IPS-15b (cell line): ENCODE data around the gene CENPF.

ENCODE experiments used
- H3K27me3 ChIP-seq: one replicate; pipeline ENCODE4 v1.6.1; 2013; ENCODE audit warnings: low read length; ENCODE audit not compliant: control insufficient read depth, insufficient read depth
- H3K36me3 ChIP-seq: one replicate; pipeline ENCODE4 v1.6.1; 2013; ENCODE audit warnings: low read length; ENCODE audit not compliant: control insufficient read depth, insufficient read depth
- H3K4me1 ChIP-seq: one replicate; pipeline ENCODE4 v1.6.1; 2013; ENCODE audit warnings: mild to moderate bottlenecking, low read length; ENCODE audit not compliant: control insufficient read depth, insufficient read depth
- H3K4me3 ChIP-seq: one replicate; pipeline ENCODE4 v1.5.1; 2013; ENCODE audit warnings: low read depth, low read length
- H3K9ac ChIP-seq: one replicate; pipeline ENCODE4 v1.6.1; 2013; ENCODE audit warnings: low read depth, mild to moderate bottlenecking, low read length
- H3K9me3 ChIP-seq: one replicate; pipeline ENCODE4 v1.6.1; 2013; ENCODE audit warnings: mild to moderate bottlenecking, low read length; ENCODE audit not compliant: control insufficient read depth, insufficient read depth

CENPF gene, protein sequence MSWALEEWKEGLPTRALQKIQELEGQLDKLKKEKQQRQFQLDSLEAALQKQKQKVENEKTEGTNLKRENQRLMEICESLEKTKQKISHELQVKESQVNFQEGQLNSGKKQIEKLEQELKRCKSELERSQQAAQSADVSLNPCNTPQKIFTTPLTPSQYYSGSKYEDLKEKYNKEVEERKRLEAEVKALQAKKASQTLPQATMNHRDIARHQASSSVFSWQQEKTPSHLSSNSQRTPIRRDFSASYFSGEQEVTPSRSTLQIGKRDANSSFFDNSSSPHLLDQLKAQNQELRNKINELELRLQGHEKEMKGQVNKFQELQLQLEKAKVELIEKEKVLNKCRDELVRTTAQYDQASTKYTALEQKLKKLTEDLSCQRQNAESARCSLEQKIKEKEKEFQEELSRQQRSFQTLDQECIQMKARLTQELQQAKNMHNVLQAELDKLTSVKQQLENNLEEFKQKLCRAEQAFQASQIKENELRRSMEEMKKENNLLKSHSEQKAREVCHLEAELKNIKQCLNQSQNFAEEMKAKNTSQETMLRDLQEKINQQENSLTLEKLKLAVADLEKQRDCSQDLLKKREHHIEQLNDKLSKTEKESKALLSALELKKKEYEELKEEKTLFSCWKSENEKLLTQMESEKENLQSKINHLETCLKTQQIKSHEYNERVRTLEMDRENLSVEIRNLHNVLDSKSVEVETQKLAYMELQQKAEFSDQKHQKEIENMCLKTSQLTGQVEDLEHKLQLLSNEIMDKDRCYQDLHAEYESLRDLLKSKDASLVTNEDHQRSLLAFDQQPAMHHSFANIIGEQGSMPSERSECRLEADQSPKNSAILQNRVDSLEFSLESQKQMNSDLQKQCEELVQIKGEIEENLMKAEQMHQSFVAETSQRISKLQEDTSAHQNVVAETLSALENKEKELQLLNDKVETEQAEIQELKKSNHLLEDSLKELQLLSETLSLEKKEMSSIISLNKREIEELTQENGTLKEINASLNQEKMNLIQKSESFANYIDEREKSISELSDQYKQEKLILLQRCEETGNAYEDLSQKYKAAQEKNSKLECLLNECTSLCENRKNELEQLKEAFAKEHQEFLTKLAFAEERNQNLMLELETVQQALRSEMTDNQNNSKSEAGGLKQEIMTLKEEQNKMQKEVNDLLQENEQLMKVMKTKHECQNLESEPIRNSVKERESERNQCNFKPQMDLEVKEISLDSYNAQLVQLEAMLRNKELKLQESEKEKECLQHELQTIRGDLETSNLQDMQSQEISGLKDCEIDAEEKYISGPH (N-terminal part only)

DNA sequence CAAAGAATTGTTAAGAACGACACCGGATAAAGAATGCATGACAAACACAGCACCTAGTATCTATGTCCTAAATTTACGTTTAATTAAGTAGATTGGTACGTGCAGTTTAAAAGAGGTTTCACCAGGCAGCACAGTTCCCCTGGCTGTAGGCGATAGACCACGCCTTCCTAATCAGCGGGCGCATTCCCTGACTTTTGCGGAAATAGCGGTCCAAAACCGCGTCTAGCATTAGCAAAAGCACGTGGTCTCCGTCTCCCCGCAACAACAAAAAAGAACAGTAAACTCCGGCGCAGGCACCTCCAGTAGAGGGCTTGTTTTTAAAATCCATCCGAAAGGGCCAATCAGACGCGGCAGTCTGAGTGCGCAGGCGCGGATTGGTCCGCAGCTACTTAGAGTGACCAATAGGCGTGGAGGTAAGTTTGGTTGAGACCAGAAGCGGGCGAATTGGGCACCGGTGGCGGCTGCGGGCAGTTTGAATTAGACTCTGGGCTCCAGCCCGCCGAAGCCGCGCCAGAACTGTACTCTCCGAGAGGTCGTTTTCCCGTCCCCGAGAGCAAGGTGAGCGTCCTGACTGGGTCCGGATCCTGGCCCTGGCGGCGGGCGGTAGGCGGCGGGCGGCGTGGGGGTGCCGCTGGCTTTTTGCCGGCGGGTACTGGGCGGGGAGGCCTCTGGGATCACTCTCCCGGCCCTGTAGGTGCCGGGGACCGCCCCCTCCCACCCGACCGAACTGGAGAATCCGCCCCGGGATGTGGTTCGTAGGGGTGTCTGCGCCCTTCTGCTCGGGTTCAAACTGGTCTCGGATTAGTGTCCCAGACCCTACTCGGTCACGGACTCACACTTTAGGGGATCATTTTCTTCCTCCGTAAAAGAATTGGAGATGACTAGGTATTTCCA, at the start of gene CENPF:
TSS of gene CENPF (plus strand) at position 432 of the 894 bp plus-strand sequence. CDS start 10,560 bp downstream, outside the sequence.
- H3K27me3 ChIP-seq, result no peaks in the 10 kb centered on the region

DNA sequence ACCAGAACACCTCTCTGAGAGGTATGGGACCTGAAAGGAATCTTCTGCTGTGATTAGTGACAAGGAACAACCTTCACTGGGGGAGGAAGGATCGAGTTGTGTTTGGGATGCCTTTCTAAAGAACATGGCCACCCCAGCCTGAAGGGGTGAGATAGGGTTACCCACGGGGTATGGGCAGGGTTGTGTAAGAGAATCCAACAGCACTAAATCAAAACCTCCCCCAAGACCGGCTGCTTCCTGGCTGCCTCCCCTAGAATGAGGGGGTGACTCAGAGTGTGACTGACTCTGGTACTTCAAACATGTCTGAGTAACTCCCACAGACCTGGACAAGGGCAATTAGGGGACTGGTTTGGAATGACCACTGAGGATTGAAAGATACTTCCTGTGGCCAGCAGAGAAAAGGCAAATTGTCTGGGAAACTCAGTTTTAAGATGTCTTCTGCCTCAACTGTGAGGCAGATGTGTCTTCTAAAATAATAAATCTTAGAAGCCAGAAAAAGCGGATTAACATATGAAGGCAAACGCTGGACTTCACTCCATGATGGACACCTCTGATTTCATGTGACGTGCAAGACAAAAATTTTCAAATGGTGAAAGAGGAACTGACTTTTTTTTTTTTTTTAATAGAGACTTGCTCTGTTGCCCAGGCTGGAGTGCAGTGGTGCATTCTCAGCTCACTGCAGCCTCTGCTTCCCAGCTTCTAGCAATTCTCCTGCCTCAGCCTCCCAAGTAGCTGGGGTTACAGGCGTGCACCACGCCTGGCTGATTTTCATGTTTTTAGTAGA, 44.9 kb upstream of the CENPF start:
- Histone ChIP-seq H3K9ac (no peak overlapping the region), H3K4me3 (no peak overlapping the region), H3K4me1 (peaks cover 3% of the 10 kb centered on the region), H3K9me3 (no peaks in the 10 kb centered on the region), H3K27me3 (no peaks in the 10 kb centered on the region), H3K36me3 (no peaks in the 10 kb centered on the region)

More for the DNA sequence above, at the start of gene CENPF:
- no peaks in the 10 kb centered on the region for H3K9me3 ChIP-seq
- peak within 1 kb of the TSS; percentile 92 for H3K9ac ChIP-seq
- H3K36me3 ChIP-seq, result peaks cover 2% of the 10 kb centered on the region
- peaks cover 3% of the 10 kb centered on the region for H3K4me1 ChIP-seq
- H3K4me3 ChIP-seq, result peak within 1 kb of the TSS; percentile 92

DNA sequence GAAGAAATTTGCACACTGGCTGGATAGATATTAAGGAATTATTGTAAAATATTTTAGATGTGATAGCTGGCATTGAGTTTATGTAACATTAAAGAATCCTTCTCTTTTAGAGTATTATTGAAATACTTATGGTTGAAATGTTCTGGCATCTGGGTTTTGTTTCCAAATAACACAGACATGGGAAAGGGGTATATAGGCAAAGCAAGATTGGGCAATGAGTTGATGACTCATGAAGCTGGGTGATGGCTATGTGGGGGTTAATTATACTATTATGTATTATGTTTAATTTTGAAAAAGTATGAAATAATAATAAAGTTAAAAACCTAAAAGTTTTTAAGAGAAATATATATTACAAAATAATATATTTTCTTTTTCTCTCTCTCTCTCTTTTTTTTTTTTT, 39.1 kb upstream of the CENPF start:
- Histone ChIP-seq H3K27me3 (no peaks in the 10 kb centered on the region), H3K9me3 (no peaks in the 10 kb centered on the region), H3K4me1 (no peaks in the 10 kb centered on the region), H3K36me3 (no peaks in the 10 kb centered on the region), H3K4me3 (no peak overlapping the region), H3K9ac (no peak overlapping the region)

DNA sequence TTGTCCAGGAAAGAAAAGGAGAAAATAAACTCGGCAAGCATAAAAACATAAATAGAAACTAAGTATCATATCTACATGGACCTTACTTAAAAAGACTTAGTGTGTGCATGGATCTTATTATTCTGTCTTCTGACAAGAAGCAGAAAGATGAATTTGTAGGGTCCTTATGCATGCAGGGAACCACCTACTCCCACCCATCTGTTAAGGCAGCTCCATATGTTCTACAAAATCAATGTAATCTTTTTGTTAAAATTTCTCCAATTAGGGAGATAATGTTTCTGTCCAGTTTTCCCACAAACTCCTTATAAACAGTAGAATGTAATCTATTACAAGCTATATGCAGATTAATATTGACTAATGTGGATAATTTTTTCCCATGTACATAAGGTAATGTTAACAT, 37.7 kb upstream of the CENPF start:
- Histone ChIP-seq H3K4me1 (no peaks in the 10 kb centered on the region), H3K27me3 (no peaks in the 10 kb centered on the region), H3K4me3 (no peak overlapping the region), H3K36me3 (no peaks in the 10 kb centered on the region), H3K9me3 (no peaks in the 10 kb centered on the region), H3K9ac (no peak overlapping the region)

DNA sequence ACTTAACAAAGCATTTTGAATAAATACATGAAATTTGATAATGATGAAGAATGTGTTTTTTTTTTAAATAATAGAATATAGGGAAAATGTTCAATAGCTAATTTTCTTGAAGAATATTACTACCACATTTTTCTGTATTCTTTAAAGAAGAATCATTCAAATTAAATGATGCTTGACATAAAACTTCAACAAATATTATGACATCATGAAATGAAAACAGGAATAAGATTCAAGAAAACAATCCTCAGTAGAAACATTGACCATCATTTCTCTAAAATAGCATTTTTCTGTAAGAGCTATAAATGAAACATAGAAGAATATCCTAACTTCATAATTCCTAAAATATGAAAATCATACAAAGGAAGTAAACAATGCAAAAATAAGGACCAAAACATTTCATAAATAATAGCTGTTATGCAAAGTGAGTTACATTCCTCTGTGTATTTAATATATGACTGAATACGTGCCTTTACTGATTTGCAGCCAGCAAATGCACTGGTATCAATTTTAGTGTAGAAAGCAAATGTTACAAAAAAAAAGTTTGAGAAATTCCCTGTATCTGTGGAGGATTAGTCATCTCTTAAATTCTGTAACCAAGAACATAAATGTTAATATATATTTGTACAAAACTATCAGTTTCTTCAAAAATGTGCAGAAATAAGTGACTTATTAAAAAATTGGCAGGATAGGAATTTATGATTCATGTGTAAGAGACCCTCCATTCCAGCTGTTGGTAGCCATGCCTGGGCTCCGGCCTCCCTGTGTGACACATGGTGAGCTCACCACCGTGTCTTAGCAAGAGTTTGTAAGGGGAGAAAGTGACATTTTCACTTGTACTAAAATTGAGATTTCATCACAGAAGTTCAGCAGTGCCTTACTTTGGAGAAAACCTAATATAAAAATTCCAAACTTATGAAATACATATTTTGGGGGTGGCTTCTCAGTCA, 36.6 kb upstream of the CENPF start:
- Histone ChIP-seq H3K4me1 (no peaks in the 10 kb centered on the region), H3K9ac (no peak overlapping the region), H3K36me3 (no peaks in the 10 kb centered on the region), H3K27me3 (no peaks in the 10 kb centered on the region), H3K4me3 (no peak overlapping the region), H3K9me3 (no peaks in the 10 kb centered on the region)

DNA sequence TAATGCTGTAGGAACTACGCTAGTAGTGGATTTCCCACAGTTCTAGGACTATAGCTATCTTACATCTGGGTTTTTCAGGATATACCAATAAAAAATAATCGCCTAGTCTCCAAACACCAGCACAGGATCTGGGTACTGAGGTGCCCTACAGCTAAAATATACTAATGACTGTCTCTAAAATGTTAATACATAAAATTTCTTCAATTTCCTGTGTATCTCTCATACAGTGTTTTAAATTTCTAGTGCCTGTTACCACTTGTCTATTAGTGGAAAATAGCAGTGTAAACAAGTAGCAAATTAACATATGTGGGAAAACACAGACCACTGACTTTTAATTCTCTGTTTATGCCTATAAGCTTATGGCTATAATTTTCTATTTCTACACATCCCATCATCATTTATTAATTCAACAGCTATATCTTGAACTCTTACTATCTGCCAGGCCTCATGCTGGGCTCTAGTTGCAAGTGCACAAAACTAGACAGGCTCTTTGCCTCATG, 35.5 kb upstream of the CENPF start:
- Histone ChIP-seq H3K36me3 (no peaks in the 10 kb centered on the region), H3K9ac (no peak overlapping the region), H3K4me3 (no peak overlapping the region), H3K9me3 (no peaks in the 10 kb centered on the region), H3K4me1 (no peaks in the 10 kb centered on the region), H3K27me3 (no peaks in the 10 kb centered on the region)

DNA sequence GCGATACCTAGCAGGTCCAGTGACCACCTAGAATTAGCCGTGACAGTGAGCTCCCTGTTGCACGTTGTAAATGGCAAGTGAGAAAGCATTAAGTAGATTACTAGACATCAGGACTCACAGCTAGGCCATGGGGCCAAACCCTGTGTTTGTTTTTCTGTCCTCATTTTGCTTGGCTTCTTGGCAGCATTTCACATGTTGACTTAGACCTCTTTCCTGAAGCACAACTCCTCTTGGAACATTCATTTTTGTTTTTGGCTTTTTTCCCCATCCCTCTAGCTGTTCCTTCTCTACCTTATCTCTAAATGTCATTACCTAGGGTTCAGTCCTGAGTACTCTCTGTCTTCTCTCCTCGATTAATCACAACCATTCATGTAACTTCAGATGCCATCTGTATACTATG, 34.7 kb upstream of the CENPF start:
- no peaks in the 10 kb centered on the region for H3K27me3 ChIP-seq
- H3K9ac ChIP-seq, result no peak overlapping the region
- H3K9me3 ChIP-seq, result no peaks in the 10 kb centered on the region
- no peak overlapping the region for H3K4me3 ChIP-seq
- no peaks in the 10 kb centered on the region for H3K4me1 ChIP-seq
- H3K36me3 ChIP-seq, result no peaks in the 10 kb centered on the region

DNA sequence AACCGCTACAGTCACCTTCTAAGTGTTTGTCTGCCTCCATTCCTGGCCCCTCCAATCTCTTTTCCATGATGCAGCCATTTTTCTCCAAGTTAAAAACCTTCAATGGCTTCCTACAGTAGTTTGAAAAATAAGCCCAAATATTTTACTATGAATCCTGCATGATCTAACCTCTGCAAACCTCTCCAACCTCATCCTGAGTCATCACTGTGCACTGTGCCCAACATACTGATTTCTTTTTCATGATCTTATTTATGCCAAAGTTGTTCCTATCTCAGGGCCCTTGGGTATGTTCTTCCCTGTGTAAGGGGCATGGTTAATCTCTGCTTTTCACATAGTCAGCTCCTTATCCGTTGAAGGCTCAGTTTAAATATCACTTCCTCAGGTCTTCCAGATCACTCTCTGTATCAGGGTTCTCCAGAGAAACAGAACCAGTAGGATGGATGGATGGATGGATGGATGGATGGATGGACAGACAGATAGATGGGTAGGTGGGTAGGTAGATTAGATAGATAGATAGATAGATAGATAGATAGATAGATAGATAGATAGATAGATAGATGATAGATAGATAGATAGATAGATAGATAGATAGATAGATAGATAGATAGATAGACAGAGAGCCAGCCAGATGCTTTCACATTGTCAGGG, 33.5 kb upstream of the CENPF start:
- no peaks in the 10 kb centered on the region for H3K27me3 ChIP-seq
- no peaks in the 10 kb centered on the region for H3K4me1 ChIP-seq
- no peak overlapping the region for H3K4me3 ChIP-seq
- no peaks in the 10 kb centered on the region for H3K36me3 ChIP-seq
- H3K9me3 ChIP-seq, result no peaks in the 10 kb centered on the region
- no peak overlapping the region for H3K9ac ChIP-seq

DNA sequence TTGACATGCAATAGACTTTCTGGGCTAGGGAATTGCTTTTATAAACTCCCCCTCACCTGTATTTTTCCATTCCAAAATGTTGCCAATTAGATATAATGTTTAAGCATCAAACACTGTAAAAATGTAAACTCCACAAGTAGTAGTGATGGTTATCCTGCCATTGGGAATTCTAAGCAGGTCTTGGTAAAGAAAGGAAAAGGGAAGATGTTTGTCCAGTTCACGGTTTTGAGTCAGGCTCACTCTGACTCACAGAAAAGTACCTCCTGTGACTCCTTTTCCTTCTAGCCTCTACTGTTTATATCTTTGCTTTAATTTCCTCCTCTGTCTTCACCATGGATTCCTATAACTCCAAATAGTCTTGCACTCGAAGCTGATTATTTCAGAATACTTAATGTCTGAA, 32.6 kb upstream of the CENPF start:
- Histone ChIP-seq H3K27me3 (no peaks in the 10 kb centered on the region), H3K9ac (no peak overlapping the region), H3K9me3 (no peaks in the 10 kb centered on the region), H3K36me3 (no peaks in the 10 kb centered on the region), H3K4me3 (no peak overlapping the region), H3K4me1 (no peaks in the 10 kb centered on the region)
